Erythroblast (primary cell): ENCODE data around the gene ZNF174.

Experiments
- DNase-seq, 2 experiments: peaks; one replicate each; lab custom pipeline; 2025; lab: John Stamatoyannopoulos, UW
- GATA1 ChIP-seq: IDR thresholded peaks from 2 replicates; pipeline ENCODE4 v1.6.1; 2011; ENCODE audit warnings: low read depth, mild to moderate bottlenecking, control low read depth, low read length, moderate library complexity
- POLR2A ChIP-seq: IDR thresholded peaks from 2 replicates; pipeline ENCODE4 v1.6.1; 2011; ENCODE audit warnings: mild to moderate bottlenecking, low read length

Gene ZNF174

GRCh38 chr16:3400779-3401688 is at the start of gene ZNF174, which contains the start of gene ZSCAN32:
Gene ZNF174, plus strand, starts transcription at chr16:3401215. Its CDS starts 790 bp downstream, at chr16:3402005.
Gene ZSCAN32, minus strand, starts transcription at chr16:3401004. Its CDS starts 3,447 bp downstream, at chr16:3397557.
- DNase-seq = peak; percentile 99 to 100
- peak; percentile 90 for TF ChIP-seq POLR2A
- TF ChIP-seq GATA1 = no peak

- no peak for TF ChIP-seq POLR2A
- no peak for TF ChIP-seq GATA1
- no peak for DNase-seq
Measured at GRCh38 chr16:3355589-3355988, 45.4 kb upstream of the ZNF174 start, which contains the start of gene OR2C1. Gene OR2C1, plus strand, starts transcription at chr16:3355889. Its CDS starts 52 bp downstream, at chr16:3355941.

DNA sequence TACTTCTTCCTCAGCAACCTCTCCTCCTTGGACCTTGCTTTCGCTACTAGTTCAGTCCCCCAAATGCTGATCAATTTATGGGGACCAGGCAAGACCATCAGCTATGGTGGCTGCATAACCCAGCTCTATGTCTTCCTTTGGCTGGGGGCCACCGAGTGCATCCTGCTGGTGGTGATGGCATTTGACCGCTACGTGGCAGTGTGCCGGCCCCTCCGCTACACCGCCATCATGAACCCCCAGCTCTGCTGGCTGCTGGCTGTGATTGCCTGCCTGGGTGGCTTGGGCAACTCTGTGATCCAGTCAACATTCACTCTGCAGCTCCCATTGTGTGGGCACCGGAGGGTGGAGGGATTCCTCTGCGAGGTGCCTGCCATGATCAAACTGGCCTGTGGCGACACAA is 44.9 kb upstream of the ZNF174 start:
- DNase-seq = no peak
- TF ChIP-seq POLR2A = no peak
- no peak for TF ChIP-seq GATA1

DNA sequence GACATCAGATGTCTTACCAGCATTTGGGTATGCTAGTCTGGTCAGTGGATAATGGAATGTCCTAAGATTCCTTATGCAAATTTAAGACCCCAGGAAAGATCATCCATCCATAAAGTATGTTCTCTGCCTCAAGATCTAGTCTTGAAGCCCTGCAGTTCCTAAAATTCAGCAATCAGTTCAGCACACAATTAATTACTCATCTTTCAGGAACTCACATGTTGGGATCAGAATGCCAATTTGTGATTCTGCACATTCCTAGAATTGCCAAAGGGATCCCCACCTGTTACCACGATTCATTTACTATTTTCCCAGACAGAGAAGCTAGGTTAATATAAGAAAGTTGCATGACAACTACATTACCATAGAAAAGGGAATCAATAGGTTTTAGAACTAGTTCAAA is 42.1 kb upstream of the ZNF174 start:
- TF ChIP-seq POLR2A (no peak), GATA1 (no peak)
- DNase-seq = no peak

DNA sequence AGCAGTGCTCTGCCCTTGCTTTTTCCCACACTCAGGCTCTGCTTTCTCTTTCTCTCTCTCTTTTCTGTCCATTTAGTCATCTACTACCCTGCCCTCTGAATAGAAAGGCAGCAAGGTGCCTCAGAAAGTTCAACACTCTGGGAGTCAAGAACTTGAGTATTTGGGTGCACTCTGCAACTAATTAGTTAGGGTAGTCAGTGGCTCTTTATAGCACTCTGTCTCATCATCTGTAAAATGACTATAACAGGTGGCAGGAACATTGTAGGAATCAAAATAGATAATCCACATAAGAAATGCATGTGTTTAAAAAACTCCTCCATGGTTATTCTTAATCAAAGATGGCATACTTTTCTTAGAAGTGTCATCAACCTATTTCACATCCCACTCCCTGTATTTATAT is 38.1 kb upstream of the ZNF174 start:
- no peak for DNase-seq
- TF ChIP-seq GATA1 (no peak), POLR2A (no peak)

GRCh38 chr16:3363793-3364192 is 37.2 kb upstream of the ZNF174 start:
- DNase-seq = peak; percentile 7 to 35
- TF ChIP-seq POLR2A (no peak), GATA1 (no peak)

DNA sequence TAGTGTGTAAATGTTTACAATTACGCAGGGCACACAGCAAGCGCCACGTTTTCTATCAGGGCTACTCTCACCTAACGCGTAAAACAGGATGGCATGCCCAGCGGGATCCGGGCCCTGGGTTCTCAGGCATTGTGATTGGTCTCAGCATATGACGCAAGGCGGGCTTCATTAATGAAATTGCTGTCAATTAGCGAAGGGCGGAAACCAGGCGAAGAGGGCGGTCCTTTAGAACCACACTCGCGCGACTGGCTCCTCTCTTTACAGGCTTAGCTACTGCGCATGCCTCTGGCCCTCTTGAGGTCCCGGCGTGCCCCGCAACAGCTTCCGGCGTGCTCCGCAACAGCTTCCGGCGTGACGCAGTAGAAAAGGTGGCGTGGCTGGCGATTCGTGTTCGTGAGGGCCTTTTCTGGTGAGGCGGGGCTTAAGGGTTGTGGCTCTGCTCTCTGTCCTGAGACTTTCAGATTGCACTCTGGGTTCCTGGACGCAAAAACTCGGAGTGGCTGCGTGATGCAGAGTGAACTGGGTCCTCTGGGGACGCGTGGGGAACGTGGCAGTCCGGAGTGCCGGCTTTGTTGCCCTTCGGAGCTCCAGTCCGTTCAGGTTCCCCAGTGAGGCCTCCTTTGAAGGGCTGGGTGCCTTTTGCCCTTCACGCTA is 36.1 kb upstream of the ZNF174 start:
- peak; percentile 88 to 92 for DNase-seq
- TF ChIP-seq GATA1 (no peak), POLR2A (peak; percentile 25)

- no peak for TF ChIP-seq POLR2A
Measured at GRCh38 chr16:3369073-3369472, 31.9 kb upstream of the ZNF174 start.

GRCh38 chr16:3375680-3376079 is 25.3 kb upstream of the ZNF174 start:
- no peak for DNase-seq
- TF ChIP-seq POLR2A = no peak
- TF ChIP-seq GATA1 = no peak

More at GRCh38 chr16:3369073-3369472, 31.9 kb upstream of the ZNF174 start:
- no peak for DNase-seq

DNA sequence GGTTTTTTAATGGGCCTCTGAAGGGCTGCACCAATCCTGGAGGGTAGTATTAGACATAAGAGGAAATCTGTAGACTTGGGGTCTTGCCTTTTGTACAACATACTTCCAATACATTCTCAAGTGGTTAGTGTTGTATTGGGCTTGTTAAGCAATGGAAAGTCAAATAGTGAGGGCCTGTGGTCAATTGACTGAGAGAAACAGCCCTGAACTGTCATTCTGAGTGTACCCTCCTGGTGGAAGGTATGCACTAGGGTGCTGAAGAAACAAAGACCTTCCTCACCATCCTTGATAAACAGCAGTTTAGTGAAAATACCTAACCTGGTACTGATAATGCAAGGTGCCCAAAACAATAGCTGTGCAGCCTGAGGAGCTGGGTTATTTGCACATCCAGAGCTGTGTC is 23.1 kb upstream of the ZNF174 start:
- TF ChIP-seq POLR2A = no peak
- no peak for TF ChIP-seq GATA1
- DNase-seq = no peak

DNA sequence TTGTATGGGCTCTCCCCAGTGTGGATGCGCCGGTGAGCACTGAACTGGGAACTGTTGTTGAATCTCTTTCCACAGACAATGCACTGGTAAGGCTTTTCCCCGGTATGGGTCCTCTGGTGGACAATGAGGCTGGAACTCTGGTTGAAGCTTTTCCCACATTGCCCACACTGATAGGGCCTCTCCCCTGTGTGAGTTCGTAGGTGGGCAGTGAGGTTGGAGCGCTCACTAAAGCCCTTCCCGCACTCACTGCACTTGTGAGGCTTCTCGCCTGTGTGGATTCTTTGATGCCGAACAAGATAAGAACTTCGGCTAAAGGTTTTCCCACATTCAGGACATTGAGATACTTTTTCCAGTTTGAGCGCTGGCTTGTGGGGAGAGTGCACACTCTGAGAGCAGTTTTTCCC is 18.0 kb upstream of the ZNF174 start:
- DNase-seq = peak; percentile 24
- TF ChIP-seq POLR2A = no peak
- no peak for TF ChIP-seq GATA1

DNA sequence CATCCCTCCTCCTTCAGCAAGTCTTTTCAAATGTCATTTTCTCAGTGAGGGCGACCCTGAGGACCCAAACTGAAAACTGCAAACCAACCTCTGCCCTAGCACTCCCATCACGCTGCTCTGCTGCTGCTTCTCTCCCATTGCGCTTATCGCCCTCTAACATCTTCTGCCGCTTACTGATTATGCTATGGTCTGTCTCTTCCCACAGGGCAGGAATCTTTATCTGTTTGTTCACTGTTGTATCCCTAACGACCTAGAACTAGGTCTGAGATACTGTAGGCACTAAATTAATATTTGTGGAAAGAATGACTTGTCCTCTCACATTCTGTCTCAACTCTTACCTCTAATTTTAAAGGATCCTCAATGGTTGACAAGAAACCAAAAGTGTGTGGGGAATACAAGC is 12.7 kb upstream of the ZNF174 start:
- TF ChIP-seq GATA1 (no peak), POLR2A (no peak)
- peak; percentile 66 to 91 for DNase-seq

GRCh38 chr16:3389663-3390338 is 11.2 kb upstream of the ZNF174 start:
- no peak for DNase-seq
- TF ChIP-seq GATA1 = no peak
- no peak for TF ChIP-seq POLR2A

GRCh38 chr16:3400446-3400778 is 603 bp upstream of the ZNF174 start:
- TF ChIP-seq POLR2A (no peak), GATA1 (no peak)
- DNase-seq = no peak
